Endothelial cell of umbilical vein (primary cell): ENCODE results near the gene LRRC66. TPM values are rescaled to one million over a fixed set of nuclear protein-coding genes. Genes with fewer than 3 reads are reported as not detected.

ENCODE experiments used
- BruUV-seq: library from RNA; stranded (reverse); fragments of 400-500 nt; replicated peaks from 2 replicates; lab custom pipeline; 2021; lab: Mats Ljungman, UMichigan
- CTCF ChIA-PET: fragments of 300-600, 350-600 bp; sonication (Branson Sonifier 250); formaldehyde crosslinking; loops from one replicate; lab custom pipeline; 2021; ENCODE audit warnings: antibody characterized with exemption, inconsistent platforms; lab: Charles Lee
- POLR2A ChIA-PET: fragments of 300-600, 350-600 bp; sonication (Branson Sonifier 250); formaldehyde crosslinking; loops from one replicate; lab custom pipeline; 2021; ENCODE audit warnings: antibody characterized with exemption, inconsistent platforms; lab: Charles Lee
- DNase-seq: peaks from one replicate; pipeline ENCODE4 v3.0.0-alpha.2; 2011; ENCODE audit warnings: low read depth, low spot score
- FAIRE-seq: peaks from 2 replicates; lab custom pipeline; 2011; peaks lifted over from hg19 to GRCh38; lab: Jason Lieb, UNC
- H2AFZ ChIP-seq: 2 replicates; pipeline ENCODE4 v1.6.0; 2012; ENCODE audit warnings: low read depth, low read length, control low read depth, inconsistent platforms
- H3K27ac ChIP-seq: 2 replicates; pipeline ENCODE4 v1.5.1; 2011; ENCODE audit warnings: low read depth, mild to moderate bottlenecking, control low read depth, low read length, moderate library complexity; ENCODE audit not compliant: insufficient read depth
- H3K27me3 ChIP-seq, 2 experiments: 2 replicates each; pipeline versions ENCODE4 v1.6.0 to v1.6.1; 2011; ENCODE audit warnings: low read length in 2 of 2, mixed read lengths in 1 of 2; ENCODE audit not compliant: control insufficient read depth in 2 of 2, insufficient read depth in 2 of 2
- H3K36me3 ChIP-seq, 2 experiments: 2 replicates in 1 of 2; 3 replicates in 1 of 2; pipeline ENCODE4 v1.5.1; 2011; ENCODE audit warnings: low read length in 2 of 2, mild to moderate bottlenecking in 1 of 2, moderate library complexity in 1 of 2; ENCODE audit not compliant: control insufficient read depth in 2 of 2, insufficient read depth in 2 of 2; ENCODE audit errors: extremely low read depth in 1 of 2
- H3K4me1 ChIP-seq: 3 replicates; pipeline ENCODE4 v1.5.1; 2011; ENCODE audit warnings: mild to moderate bottlenecking, low read length; ENCODE audit not compliant: control insufficient read depth, insufficient read depth; ENCODE audit errors: extremely low read depth
- H3K4me2 ChIP-seq: 2 replicates; pipeline ENCODE4 v1.6.1; 2011; ENCODE audit warnings: low read length, control low read depth, mixed read lengths; ENCODE audit not compliant: insufficient read depth
- H3K4me3 ChIP-seq, 3 experiments: fragments of 200-600 bp in 1 of 3; sonication (generic), shearing (Covaris generic) in 1 of 3; replicated peaks in 1 of 3; 2 replicates each; pipeline ENCODE4 v1.5.1; 2011 to 2016; ENCODE audit warnings: control low read depth in 3 of 3, low read length in 3 of 3, mild to moderate bottlenecking in 2 of 3, inconsistent platforms in 1 of 3, low read depth in 1 of 3, moderate library complexity in 1 of 3; ENCODE audit not compliant: insufficient read depth in 1 of 3
- H3K79me2 ChIP-seq: 2 replicates; pipeline ENCODE4 v1.6.0; 2012; ENCODE audit warnings: low read length, inconsistent platforms; ENCODE audit not compliant: control insufficient read depth, insufficient read depth
- H3K9ac ChIP-seq: replicated peaks from 2 replicates; pipeline ENCODE3; 2011; ENCODE audit warnings: low read length, control low read depth; ENCODE audit not compliant: insufficient read depth; ENCODE audit errors: extremely low read depth
- H3K9me1 ChIP-seq: replicated peaks from 3 replicates; pipeline ENCODE4 v1.6.0; 2011; ENCODE audit warnings: mild to moderate bottlenecking, low read length; ENCODE audit not compliant: control insufficient read depth, insufficient read depth; ENCODE audit errors: extremely low read depth
- H3K9me3 ChIP-seq: replicated peaks from 2 replicates; pipeline ENCODE4 v1.5.1; 2012; ENCODE audit warnings: low read length, inconsistent platforms; ENCODE audit not compliant: control insufficient read depth, insufficient read depth
- H4K20me1 ChIP-seq: replicated peaks from 2 replicates; pipeline ENCODE3; 2011; ENCODE audit warnings: mild to moderate bottlenecking, low read length; ENCODE audit not compliant: control insufficient read depth, insufficient read depth; ENCODE audit errors: extremely low read depth
- GATA2 ChIP-seq: IDR thresholded peaks from 2 replicates; pipeline ENCODE4 v1.7.0; 2011; ENCODE audit warnings: low read depth, mild to moderate bottlenecking, moderate library complexity, mixed read lengths, low read length; ENCODE audit not compliant: insufficient read length, insufficient read depth
- JUN ChIP-seq: IDR thresholded peaks from 2 replicates; pipeline ENCODE4 v1.6.1; 2011; ENCODE audit warnings: borderline replicate concordance, low read depth; ENCODE audit not compliant: insufficient read length, insufficient read depth
- MAX ChIP-seq: IDR thresholded peaks from 2 replicates; pipeline ENCODE4 v1.6.1; 2011; ENCODE audit not compliant: insufficient read depth, insufficient read length
- MYC ChIP-seq: IDR thresholded peaks from one replicate; pipeline ENCODE4 v1.6.1; 2011; ENCODE audit warnings: mild to moderate bottlenecking, low read depth, low read length
- dilution Hi-C: fragments of 300-500 bp; cut with MboI; formaldehyde crosslinking; loops from one replicate; pipeline ENCODE4 v1.15.0; 2019; ENCODE audit warnings: low sequenced_read_pairs; ENCODE audit not compliant: extremely low pct_ligation_motif_present
- intact Hi-C: fragments of 100-400 bp; cut with micrococcal nuclease; formaldehyde crosslinking; loops from one replicate; pipeline ENCODE4 v1.10.0; 2022
- polyA plus RNA-seq, 4 experiments: library from polyadenylated mRNA; depleted of rRNA in 3 of 4; stranded (reverse) in 3 of 4; unstranded in 1 of 4; fragments of >200 nt; gene quantifications; 2 replicates each; pipeline versions ENCODE4 v1.2.1 to v1.2.3, GENCODE V29; 2011 to 2012; ENCODE audit warnings: missing spikeins in 1 of 4
- total RNA-seq: library from RNA; stranded (reverse); gene quantifications from 2 replicates; pipeline ENCODE4 v1.2.3, GENCODE V29; 2021

The LRRC66 gene
- total and polyA plus RNA-seq, 2 donors (not counting 3 experiments of a cell fraction or from before 2014, with no cell fraction given), result 0.15 to 0.27 TPM

- H4K20me1 ChIP-seq, result no peaks in the 10 kb centered on the region
- no peak overlapping the region for H3K4me3 ChIP-seq
- H2AFZ ChIP-seq, result no peak overlapping the region
- TF ChIP-seq GATA2 (no peak), MAX (no peak), MYC (no peak), JUN (no peak)
- H3K79me2 ChIP-seq, result no peaks in the 10 kb centered on the region
- no peak overlapping the region for H3K4me2 ChIP-seq
- ChIA-PET POLR2A (no interaction called here), CTCF (no interaction called here)
- no peaks in the 10 kb centered on the region for H3K36me3 ChIP-seq
- H3K9ac ChIP-seq, result no peak overlapping the region
- H3K27ac ChIP-seq, result no peak overlapping the region
- no peaks in the 10 kb centered on the region for H3K9me3 ChIP-seq
- no peaks in the 10 kb centered on the region for H3K4me1 ChIP-seq
- FAIRE-seq, result no peak
- peaks cover 0 to 2% of the 10 kb centered on the region in 2 experiments for H3K27me3 ChIP-seq
- dilution Hi-C loops (no loop called here), intact Hi-C loops (no loop called here)
- H3K9me1 ChIP-seq, result no peaks in the 10 kb centered on the region
- DNase-seq, result no peak
- no TSS peak for BruUV-seq
Measured at GRCh38 chr4:51999250-51999649, 20.9 kb downstream of the LRRC66 start.

GRCh38 chr4:51998837-51999236, 21.3 kb downstream of the LRRC66 start:
- dilution Hi-C loops, result no loop called here
- TF ChIP-seq MYC, result no peak
- no peak for TF ChIP-seq MAX
- no peaks in the 10 kb centered on the region for H3K79me2 ChIP-seq
- no peaks in the 10 kb centered on the region for H3K36me3 ChIP-seq
- DNase-seq (no peak), FAIRE-seq (no peak)
- no TSS peak for BruUV-seq
- H3K9me1 ChIP-seq, result no peaks in the 10 kb centered on the region
- H3K9ac ChIP-seq, result no peak overlapping the region
- H3K4me1 ChIP-seq, result no peaks in the 10 kb centered on the region
- no peak overlapping the region for H2AFZ ChIP-seq
- H3K4me3 ChIP-seq, result no peak overlapping the region
- peaks cover 0 to 2% of the 10 kb centered on the region in 2 experiments for H3K27me3 ChIP-seq
- ChIA-PET CTCF (no interaction called here), POLR2A (no interaction called here)
- no peak overlapping the region for H3K4me2 ChIP-seq
- H4K20me1 ChIP-seq, result no peaks in the 10 kb centered on the region
- no peaks in the 10 kb centered on the region for H3K9me3 ChIP-seq
- intact Hi-C loops, result no loop called here
- H3K27ac ChIP-seq, result no peak overlapping the region
